T-helper 22 cell (primary cell): ENCODE data around the gene CDKL4.
"Not testable (repeated sequence)": the region's sequence is repeated elsewhere in the genome, so short reads cannot be mapped to it uniquely, and the experiment has no call there.

Experiments used
- DNase-seq: peaks from one replicate; pipeline ENCODE4 v3.0.0-alpha.2; 2020; ENCODE audit warnings: low read depth

CDKL4 gene

GRCh38 chr2:39243469-39244123 is at the start of gene CDKL4:
CDKL4 (minus strand) TSS chr2:39243970.
- DNase-seq, result no peak

GRCh38 chr2:39290433-39290832 is 46.7 kb upstream of the CDKL4 start:
- no peak for DNase-seq

DNA sequence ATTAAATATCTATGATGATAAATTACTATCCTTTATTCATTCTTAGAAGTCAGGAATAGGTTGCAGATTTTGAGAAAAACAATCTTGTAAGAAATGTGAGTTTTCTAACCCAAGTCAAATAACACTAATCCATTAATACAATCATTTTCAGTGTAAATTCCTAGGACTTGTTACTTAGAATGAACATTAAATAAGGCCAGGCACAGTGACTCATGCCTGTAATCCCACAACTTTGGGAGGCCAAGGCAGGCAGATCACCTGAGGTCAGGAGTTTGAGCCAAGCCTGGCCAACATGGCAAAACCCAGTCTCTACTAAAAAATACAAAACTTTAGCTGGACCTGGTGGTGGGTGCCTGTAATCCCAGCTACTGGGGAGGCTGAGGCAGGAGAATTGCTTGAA is 45.8 kb upstream of the CDKL4 start:
- no peak for DNase-seq

DNA sequence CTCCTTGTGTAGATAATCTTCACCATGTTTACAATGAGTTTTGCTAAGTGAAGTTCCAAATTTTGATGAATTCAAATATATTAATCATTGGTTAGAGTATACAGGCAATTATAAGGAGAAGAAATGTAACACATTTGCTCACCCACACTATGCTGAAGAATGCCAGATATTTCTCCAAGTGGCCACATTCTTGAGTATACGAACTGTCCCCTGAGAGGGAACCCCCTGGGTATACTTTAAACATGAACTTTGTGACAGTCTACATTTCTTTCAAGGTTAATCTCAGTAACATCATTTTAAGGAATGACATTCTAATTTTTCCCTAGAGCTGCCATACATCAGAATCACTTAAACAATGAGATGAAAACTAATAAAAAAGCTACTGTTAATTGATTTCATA is 39.8 kb upstream of the CDKL4 start:
- no peak for DNase-seq

DNA sequence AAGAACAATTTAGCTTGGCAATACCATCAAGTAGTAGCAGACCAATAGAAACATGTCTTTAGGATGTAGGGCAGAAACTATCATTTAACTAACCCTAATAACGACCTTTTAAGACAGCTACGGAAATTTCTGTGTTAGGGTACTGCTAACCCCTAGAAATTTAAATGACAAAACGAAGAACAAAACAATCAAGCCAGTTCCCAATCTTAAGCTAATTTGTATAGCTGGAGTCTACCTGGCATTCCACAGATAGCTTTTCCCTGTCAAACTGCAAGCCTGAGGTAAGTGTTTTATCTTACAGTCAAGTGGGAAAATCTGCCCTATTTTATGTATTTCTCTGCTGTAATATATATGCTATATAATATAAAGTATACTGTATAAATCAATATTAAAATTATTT is 37.6 kb upstream of the CDKL4 start:
- DNase-seq, result no peak

GRCh38 chr2:39275016-39275415 is 31.2 kb upstream of the CDKL4 start:
- DNase-seq, result no peak

DNA sequence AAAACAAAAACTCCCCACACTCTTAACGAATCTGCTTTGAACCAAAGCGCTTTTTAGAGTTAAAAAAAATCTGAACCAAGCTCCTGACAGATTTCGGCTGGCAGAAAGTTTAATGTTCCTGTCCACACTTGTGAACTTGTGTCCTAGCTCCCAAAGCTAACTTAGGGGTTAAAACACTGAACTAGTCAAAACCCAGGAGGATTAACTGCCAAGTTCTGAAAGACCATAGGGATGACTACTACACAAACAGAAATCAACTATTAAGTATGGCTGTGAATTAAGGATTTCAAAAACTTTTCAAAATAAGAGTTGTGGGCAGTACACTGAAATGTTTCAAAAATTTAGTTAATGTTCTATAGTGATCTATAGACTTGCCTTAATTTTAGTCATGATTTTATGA is 26.2 kb upstream of the CDKL4 start:
- no peak for DNase-seq

DNA sequence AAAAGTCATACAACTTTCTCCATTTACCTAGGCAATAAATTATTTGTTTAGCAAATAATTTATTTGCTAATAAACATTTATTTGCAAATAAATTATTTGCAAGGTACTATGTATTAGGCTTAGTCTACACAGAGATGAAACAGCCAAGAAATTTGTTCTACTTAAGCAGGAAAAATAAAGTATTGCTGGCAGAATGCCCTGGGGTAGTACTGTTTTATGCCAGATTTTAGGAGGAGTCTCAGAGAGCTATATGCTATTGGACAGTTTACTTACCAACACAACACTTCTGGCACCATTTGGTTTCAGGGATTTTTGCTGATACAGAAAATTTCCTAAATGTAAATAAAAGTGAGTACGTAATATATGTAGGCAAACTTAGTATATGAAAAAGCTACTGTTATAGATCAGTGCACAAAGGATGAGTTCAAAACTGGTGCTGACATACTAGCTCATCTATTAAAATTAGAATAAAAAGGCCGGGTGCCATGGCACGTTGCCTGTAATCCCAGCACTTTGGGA is 23.2 kb upstream of the CDKL4 start:
- DNase-seq, result no peak

GRCh38 chr2:39266139-39266805 is 22.5 kb upstream of the CDKL4 start:
- DNase-seq, result no peak

DNA sequence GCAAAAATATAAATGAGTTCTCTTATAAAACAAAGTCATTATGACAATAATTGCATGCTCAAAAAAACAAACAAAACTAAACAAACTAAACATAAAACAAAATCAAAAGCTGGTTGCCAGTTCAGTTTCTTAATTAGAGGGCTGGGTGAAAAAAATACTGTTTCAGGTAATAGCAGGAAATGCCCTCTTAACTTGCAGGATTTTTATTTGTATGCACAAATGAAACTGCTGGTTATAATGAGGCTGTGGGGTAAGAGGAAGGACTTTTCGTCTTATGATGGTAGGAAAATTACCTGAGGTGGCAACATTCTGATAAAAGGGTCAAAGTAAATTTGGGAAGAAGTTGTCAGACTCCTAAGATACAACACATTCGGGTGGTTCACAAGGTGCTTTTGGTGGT is 21.5 kb upstream of the CDKL4 start:
- DNase-seq, result no peak

GRCh38 chr2:39264733-39265132 is 21.0 kb upstream of the CDKL4 start:
- DNase-seq, result no peak

DNA sequence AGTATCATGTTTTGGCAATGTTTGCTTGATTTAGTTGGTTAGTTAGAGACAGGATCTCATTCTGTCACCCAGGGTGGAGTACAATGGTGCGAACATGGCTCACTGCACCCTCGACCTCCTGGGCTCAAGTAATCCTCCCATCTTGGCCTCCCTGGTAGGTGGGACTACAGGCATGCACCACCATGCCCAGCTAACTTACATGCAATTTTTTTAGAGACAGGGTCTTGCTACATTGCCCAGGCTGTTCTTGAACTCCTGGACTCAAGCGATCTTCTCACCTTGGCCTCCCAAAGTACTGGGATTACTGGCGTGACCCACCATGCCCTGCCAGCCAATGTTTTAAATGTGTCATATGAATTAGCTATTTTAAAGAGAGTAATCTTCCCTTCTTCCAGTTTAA is 16.3 kb upstream of the CDKL4 start:
- DNase-seq, result no peak

- no peak for DNase-seq
Measured at GRCh38 chr2:39256040-39256439, 12.3 kb upstream of the CDKL4 start.

DNA sequence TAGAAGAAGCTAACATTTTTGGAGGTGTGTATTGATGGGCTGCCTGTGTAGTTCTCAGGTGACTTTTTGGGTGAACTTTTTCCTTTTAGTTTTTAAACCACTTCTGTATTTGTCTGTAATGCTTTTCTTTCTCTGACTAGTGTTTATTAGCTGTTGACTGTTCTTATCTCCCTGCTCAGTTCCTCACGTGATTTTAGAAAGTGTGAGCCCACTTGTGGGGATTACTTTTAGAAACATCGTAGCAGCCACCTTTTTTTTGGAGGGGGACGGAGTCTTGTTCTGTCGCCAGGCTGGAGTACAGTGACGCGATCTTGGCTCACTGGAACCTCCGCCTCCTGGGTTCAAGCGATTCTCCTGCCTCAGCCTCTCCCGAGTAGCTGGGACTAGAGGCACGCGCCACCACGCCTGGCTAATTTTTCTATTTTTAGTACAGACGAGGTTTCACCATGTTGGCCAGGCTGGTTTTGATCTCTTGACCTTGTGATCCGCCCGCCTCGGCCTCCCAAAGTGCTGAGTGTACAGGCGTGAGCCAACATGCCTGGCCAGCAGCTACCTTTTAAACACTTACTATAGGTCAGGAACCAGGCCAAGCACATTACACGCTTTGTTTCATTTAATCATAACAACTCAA is 9.2 kb upstream of the CDKL4 start:
- no peak for DNase-seq

GRCh38 chr2:39247512-39248043 is 3.8 kb upstream of the CDKL4 start:
- DNase-seq, result no peak

DNA sequence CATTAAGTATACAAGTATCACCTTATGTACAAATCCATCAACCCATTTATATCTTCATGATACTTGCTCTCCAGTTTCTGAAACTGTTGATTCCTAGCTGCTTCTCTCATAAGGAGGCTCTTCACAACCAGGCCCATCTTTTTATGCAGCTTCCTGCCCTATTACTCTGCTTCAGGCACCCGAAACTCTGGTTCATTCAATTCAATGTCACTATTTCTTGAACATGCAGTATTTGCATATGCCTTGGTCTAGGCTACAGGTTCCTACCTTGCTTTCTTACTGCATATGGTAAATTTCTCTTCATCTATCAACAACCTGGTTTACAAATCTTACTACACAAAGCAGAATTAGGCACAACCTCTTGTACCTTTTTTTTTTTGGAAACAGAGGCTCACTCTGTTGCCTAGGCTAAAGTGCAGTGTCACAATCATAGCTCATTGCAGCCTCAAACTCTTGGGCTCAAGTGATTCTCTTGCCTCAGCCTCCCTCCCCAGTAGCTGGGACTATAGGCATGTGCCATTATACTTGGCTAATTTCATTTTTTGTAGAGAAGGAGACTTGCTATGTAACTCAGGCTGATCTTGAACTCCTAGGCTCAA is 2.7 kb upstream of the CDKL4 start:
- DNase-seq, result no peak

GRCh38 chr2:39244963-39245625 is 1.3 kb upstream of the CDKL4 start:
- not testable (repeated sequence) for DNase-seq

- not testable (repeated sequence) for DNase-seq
Measured at GRCh38 chr2:39244241-39244862, 582 bp upstream of the CDKL4 start.

GRCh38 chr2:39241588-39241987 is 2.2 kb downstream of the CDKL4 start:
- no peak for DNase-seq

DNA sequence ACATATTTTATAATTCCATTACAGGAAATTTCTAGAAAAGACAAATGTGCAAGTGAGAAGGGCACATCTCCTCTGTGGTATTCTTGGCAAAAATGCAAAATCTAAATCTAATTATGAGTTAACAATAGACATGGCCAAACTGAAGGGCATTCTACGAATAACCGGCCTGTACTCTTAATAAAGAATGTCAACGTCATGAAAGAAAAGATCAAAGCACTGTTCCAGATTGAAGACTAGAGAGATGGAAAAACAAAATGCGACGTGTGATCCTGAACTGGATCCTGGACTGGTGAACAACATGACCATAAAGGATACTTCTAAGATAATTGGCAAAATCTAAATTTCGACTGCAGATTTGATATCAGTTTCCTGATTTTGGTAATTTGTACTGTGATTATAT is 3.0 kb downstream of the CDKL4 start:
- DNase-seq, result no peak

- DNase-seq, result no peak
Measured at GRCh38 chr2:39234754-39235153, 9.0 kb downstream of the CDKL4 start.

- DNase-seq, result no peak
Measured at GRCh38 chr2:39232141-39232540, 11.6 kb downstream of the CDKL4 start.
